Activated CD8-positive, alpha-beta memory T cell treated with anti-CD3 and anti-CD28 coated beads, Interleukin-2, amount 50 U/mL, for 1 hour (primary cell): ENCODE measurements around the gene REC114.
"Not testable (repeated sequence)": the region's sequence is repeated elsewhere in the genome, so short reads cannot be mapped to it uniquely, and the experiment has no call there.

Experiments
- DNase-seq: peaks from one replicate; pipeline ENCODE4 v3.0.0-alpha.2; 2020; ENCODE audit errors: extremely low read depth

Gene REC114

GRCh38 chr15:73575636-73576247, 132.8 kb downstream of the REC114 start:
- no peak for DNase-seq

GRCh38 chr15:73577593-73577992, 134.6 kb downstream of the REC114 start:
- not testable (repeated sequence) for DNase-seq

- no peak for DNase-seq
Observed at GRCh38 chr15:73578026-73578425, 135.1 kb downstream of the REC114 start.

GRCh38 chr15:73582851-73583379, 140.0 kb downstream of the REC114 start:
- DNase-seq: no peak

GRCh38 chr15:73583544-73583943, 140.6 kb downstream of the REC114 start:
- DNase-seq: no peak

GRCh38 chr15:73584699-73585420, 141.9 kb downstream of the REC114 start:
- DNase-seq: no peak

- no peak for DNase-seq
Observed at GRCh38 chr15:73585871-73586654, 143.1 kb downstream of the REC114 start.

GRCh38 chr15:73589766-73590165, 146.8 kb downstream of the REC114 start:
- DNase-seq: no peak

GRCh38 chr15:73590263-73590662, 147.3 kb downstream of the REC114 start:
- no peak for DNase-seq

- DNase-seq: no peak
Observed at GRCh38 chr15:73593304-73594074, 150.5 kb downstream of the REC114 start.

GRCh38 chr15:73594109-73594508, 151.1 kb downstream of the REC114 start:
- no peak for DNase-seq

- no peak for DNase-seq
Observed at GRCh38 chr15:73596174-73596573, 153.2 kb downstream of the REC114 start.

GRCh38 chr15:73597036-73597638, 154.2 kb downstream of the REC114 start:
- DNase-seq: no peak

- DNase-seq: no peak
Observed at GRCh38 chr15:73598530-73599160, 155.7 kb downstream of the REC114 start.

- no peak for DNase-seq
Observed at GRCh38 chr15:73599934-73600333, 157.0 kb downstream of the REC114 start.

GRCh38 chr15:73600413-73601335, 157.7 kb downstream of the REC114 start:
- DNase-seq: no peak

- DNase-seq: no peak
Observed at GRCh38 chr15:73601451-73602445, 158.8 kb downstream of the REC114 start.

- no peak for DNase-seq
Observed at GRCh38 chr15:73602446-73602843, 159.5 kb downstream of the REC114 start.
